HG02938 (cell line): Measurements from ENCODE around the gene LARGE2.

Experiments
- ATAC-seq: cut with Tn5 transposase; IDR thresholded peaks from one replicate; pipeline ENCODE4 v1.9.1; 2021; ENCODE audit warnings: mild to moderate bottlenecking, moderate library complexity; ENCODE audit not compliant: unreplicated experiment

LARGE2 gene

DNA sequence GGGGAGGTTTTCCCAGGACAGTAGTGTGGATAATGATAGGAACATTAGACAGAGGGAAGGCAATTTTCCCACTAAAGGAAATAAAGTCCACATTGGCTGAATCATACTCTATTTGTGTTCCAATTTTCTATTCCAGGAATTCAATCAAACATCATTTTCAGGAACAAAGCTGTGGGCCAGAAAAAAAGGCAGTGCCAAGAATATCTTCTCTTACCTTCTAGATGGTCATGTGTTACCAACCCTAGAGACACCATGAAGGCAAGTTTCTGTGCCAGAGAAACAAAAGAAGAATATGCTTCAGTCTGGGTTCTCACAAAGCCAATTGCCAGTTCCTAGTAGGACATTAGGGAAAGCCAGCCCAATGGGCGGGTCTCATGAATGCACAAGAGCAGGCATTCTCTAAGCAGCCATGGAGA is 27.5 kb downstream of the LARGE2 start:
- no peak for ATAC-seq

DNA sequence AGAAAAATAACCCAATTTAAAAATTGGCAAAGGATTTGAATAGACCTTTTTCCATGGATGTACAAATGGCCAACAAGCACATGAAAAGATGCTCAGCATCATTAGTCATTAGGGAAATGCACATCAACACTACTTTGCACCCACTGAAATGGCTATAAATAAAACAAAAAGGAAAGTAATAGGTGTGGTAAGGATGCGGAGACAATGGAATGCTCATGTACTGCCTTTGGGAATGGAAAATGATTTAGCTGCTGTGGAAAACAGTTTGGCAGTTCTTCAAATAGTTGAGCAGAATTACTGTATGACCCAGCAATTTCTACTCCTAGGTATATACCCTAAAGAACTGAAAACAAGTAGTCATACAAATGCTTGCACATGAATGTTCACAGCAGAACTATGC is 37.4 kb downstream of the LARGE2 start:
- no peak for ATAC-seq

DNA sequence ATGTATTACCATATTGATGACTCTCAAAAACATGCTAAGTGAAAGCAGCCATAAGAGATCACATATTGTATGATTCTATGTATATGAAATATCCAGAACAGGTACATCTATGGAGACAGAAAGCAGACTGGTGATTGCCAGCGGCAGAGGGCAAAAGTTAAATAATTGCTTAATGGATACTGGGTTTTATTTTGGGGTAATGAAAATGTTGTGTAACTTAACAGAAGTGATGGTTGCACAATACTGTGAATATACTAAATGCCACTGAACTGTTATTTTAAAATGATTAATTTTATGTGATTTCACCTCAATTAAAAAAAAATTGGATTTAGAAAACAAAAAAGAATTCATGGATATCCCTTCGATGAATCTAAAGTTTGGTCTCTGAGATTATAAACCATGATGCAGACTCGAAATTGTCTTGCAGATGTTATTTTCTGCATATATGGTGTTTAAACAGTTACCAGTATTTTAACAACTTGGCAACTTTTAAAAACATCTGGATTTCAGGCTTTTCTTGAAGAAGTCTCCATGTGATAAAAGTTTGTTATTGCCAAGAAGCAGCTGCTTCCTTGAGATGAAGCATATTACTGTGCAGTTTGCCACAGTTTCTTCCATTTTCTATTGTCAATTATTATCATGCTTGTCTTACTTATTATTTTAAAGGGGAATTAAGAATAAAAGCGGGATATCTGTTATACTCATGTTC is 38.1 kb downstream of the LARGE2 start:
- no peak for ATAC-seq

DNA sequence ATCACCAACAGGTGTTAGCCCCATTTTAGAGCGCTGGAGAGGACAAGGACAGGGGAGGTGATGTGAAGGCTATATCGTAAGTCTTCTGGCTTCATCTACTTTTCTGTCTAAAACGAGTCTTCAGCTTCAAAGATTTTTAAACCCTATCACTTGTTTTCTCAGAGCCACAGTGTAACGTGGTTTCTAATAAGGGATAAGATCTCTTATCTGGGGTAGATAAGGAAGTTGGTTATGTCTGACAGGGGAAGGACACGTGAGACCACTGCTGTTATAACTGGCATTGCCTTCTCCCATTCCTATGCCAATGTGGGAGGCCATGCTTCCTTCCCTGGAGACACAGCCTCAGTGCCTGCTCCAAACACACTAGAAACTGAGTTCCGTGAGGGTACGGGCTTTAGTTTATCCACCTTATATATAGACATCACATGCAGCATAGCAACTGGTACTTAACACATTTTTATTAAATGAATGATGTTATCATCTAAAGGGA is 39.3 kb downstream of the LARGE2 start:
- no peak for ATAC-seq

DNA sequence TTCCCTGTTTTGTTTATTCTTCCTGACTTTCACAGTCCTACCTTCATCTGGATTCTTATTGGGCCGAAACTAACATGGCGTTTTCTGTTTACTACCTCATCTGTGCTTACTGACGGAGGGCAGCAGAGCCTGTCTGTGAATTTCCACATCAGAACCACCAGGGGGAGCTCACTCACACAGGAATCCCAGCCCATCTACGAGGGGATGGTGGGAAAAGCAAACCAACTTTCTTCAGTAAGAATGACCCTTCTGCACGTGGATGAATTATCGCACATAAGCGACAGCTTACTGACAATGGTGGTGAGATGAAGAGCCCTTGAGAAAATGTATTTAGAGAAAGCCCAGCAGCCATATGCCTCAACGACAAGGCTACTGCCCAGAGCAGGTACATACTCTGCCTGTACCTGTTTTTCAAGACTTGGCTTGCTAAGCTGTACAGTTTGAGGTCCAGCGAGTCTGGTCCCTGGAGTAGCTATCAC is 42.5 kb downstream of the LARGE2 start:
- peak; percentile 80 for ATAC-seq

DNA sequence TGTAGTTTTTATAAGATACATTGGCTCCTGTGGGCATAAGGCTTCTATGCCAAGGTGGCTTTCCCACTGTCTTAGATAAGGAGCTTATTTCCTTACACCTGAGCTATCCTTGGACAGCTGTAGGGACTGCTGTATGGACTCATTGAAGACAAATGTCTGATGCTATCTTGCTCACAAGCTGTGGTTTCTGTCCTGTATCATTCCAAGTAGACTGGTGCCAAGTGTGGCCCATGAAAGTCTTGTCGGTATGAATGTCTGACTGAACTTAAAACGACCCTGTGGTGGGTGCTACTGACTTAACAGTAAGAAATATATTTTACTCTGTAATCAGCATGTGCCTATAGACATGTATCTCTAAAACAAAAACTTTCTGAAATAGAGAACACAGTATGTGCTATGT is 45.0 kb downstream of the LARGE2 start:
- no peak for ATAC-seq

DNA sequence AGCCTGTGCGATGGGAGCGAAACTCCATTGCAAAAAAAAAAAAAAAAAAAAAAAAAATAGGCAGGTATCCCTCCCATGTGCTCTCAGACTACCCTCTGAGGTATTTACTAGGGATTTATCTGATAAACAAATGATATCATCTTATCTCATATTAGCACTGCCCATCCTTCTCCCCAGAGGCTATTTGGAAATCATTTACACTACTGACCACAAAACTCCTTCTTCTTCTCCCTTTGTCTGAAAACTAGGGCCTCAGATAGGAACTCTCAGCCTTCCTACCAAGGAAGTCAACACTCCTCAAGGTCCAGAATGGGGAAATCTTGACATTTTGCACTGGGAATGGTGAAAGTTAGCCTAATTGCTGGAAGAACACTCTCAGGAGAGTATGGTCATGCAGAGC is 46.4 kb downstream of the LARGE2 start:
- ATAC-seq: no peak

DNA sequence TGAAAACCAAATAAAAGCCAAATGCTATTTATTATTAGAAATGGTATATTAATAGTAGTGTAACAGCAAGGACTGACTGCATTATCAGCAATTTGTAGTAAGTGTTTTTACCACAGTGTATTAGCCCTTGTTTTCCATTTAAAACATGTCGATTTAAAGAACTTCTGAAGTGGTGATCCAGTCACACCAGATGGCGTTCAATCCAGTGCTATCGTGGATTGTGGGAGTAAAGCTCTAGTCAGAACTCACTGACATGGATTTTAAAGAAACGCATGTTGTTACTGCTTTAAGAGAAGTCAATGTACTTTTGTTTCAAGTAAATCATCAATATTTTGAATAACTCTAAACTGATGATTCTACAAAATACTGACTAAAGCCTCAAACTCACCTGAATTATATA is 51.1 kb downstream of the LARGE2 start:
- no peak for ATAC-seq

DNA sequence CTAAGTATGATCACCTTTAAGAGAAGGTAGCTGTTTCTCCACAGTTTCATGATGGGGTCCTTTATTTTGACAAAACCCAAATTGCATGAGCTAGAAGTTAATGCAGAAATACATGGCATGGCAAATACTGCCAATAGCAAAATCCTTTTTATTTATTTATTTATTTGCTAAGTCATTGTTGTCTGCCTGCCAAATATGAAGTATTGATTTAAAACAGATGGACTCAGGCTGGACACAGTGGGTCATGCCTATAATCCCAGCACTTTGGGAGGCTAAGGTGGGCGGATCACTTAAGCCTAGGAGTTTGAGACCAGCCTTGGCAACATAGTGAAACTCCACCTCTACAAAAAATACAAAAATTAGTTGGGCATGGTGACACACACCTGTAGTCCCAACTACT is 52.4 kb downstream of the LARGE2 start:
- no peak for ATAC-seq
